B cell (primary cell): Measurements from ENCODE around the gene HOXA3. TPM values are rescaled to one million over a fixed set of nuclear protein-coding genes. Genes with fewer than 3 reads are reported as not detected.

ENCODE experiments used
- ATAC-seq: fragments of 200-7000 bp; cut with Tn5 transposase; one replicate; pipeline ENCODE4 v1.10.0; 2021; ENCODE audit warnings: low read depth, mild to moderate bottlenecking, moderate number of reproducible peaks, moderate library complexity
- CTCF ChIA-PET: fragments of 350-600 bp; sonication (Branson Sonifier 250); formaldehyde crosslinking; loops from one replicate; lab custom pipeline; 2021; ENCODE audit warnings: antibody characterized with exemption, inconsistent platforms; lab: Charles Lee
- POLR2A ChIA-PET: fragments of 350-600 bp; sonication (Branson Sonifier 250); formaldehyde crosslinking; loops from one replicate; lab custom pipeline; 2021; ENCODE audit warnings: antibody characterized with exemption; lab: Charles Lee
- DNase-seq: peaks from one replicate; pipeline ENCODE4 v3.0.0; 2013
- H2AFZ ChIP-seq: 2 replicates; pipeline ENCODE4 v1.6.1; 2012; ENCODE audit warnings: mild to moderate bottlenecking, low read depth, low read length; ENCODE audit not compliant: insufficient read depth, poor library complexity, severe bottlenecking
- H3K27ac ChIP-seq, 2 donors: 1 replicate in 1 of 2; 2 replicates in 1 of 2; pipeline ENCODE4 v1.5.1; 2012 to 2013; ENCODE audit warnings: low read length in 2 of 2, mild to moderate bottlenecking in 2 of 2, moderate library complexity in 1 of 2
- H3K27me3 ChIP-seq, 4 experiments: fragments of 200-600 bp in 1 of 4; sonication (generic) in 1 of 4; replicated peaks in 1 of 4; 1 replicate in 2 of 4; 2 replicates in 2 of 4; pipeline versions ENCODE4 v1.6.1 to v1.7.0; 2013 to 2016; ENCODE audit warnings: low read length in 3 of 4, mild to moderate bottlenecking in 2 of 4, mixed read lengths in 1 of 4, moderate library complexity in 1 of 4; ENCODE audit not compliant: insufficient read depth in 4 of 4, control insufficient read depth in 3 of 4; ENCODE audit errors: control extremely low read depth in 1 of 4
- H3K36me3 ChIP-seq, 2 experiments: replicated peaks in 1 of 2; 1 replicate in 1 of 2; 2 replicates in 1 of 2; pipeline versions ENCODE4 v1.6.1 to v1.7.1; 2013; ENCODE audit warnings: low read length in 1 of 2; ENCODE audit not compliant: insufficient read depth in 2 of 2, control insufficient read depth in 1 of 2; ENCODE audit errors: control extremely low read depth in 1 of 2, extremely low read depth in 1 of 2
- H3K4me1 ChIP-seq, 2 donors: fragments of 200-600 bp in 1 of 2; sonication (generic) in 1 of 2; 1 replicate in 1 of 2; 2 replicates in 1 of 2; pipeline versions ENCODE4 v1.5.1 to v1.6.1; 2013 to 2017; ENCODE audit warnings: low read length in 2 of 2; ENCODE audit not compliant: control insufficient read depth in 2 of 2, insufficient read depth in 2 of 2
- H3K4me2 ChIP-seq: replicated peaks from 2 replicates; pipeline ENCODE3; 2012; ENCODE audit warnings: mild to moderate bottlenecking, low read depth, low read length; ENCODE audit not compliant: poor library complexity, severe bottlenecking
- H3K4me3 ChIP-seq, 5 experiments: fragments of 200-600 bp in 1 of 5; sonication (generic) in 1 of 5; 1 replicate in 3 of 5; 2 replicates in 2 of 5; pipeline versions ENCODE4 v1.5.1 to v1.7.0; 2011 to 2016; ENCODE audit warnings: low read length in 4 of 5, mild to moderate bottlenecking in 4 of 5, low read depth in 2 of 5, control low read depth in 1 of 5, moderate library complexity in 1 of 5; ENCODE audit not compliant: insufficient read depth in 1 of 5; ENCODE audit errors: control extremely low read depth in 1 of 5, extremely low read depth in 1 of 5
- H3K79me2 ChIP-seq: fragments of 200-600 bp; sonication (generic); one replicate; pipeline ENCODE4 v1.6.0; 2016; ENCODE audit warnings: low read length; ENCODE audit not compliant: control insufficient read depth, insufficient read depth
- H3K9ac ChIP-seq: fragments of 200-600 bp; sonication (generic); 2 replicates; pipeline ENCODE4 v1.6.1; 2017; ENCODE audit warnings: mild to moderate bottlenecking, low read length, moderate library complexity
- H3K9me3 ChIP-seq, 3 donors: one replicate each; pipeline versions ENCODE4 v1.6.1 to v1.7.1; 2013; ENCODE audit warnings: low read length in 2 of 3; ENCODE audit not compliant: control insufficient read depth in 2 of 3, insufficient read depth in 1 of 3; ENCODE audit errors: control extremely low read depth in 1 of 3
- H4K20me1 ChIP-seq: 2 replicates; pipeline ENCODE4 v1.6.0; 2012; ENCODE audit warnings: mild to moderate bottlenecking, low read length; ENCODE audit not compliant: insufficient read depth, control insufficient read depth, poor library complexity, severe bottlenecking
- H3K27ac Mint-ChIP-seq: one replicate; pipeline ENCODE4 v1.8.0; 2021; ENCODE audit warnings: mixed read lengths
- H3K27me3 Mint-ChIP-seq: one replicate; pipeline ENCODE4 v1.8.0; 2021; ENCODE audit warnings: mixed read lengths
- H3K4me1 Mint-ChIP-seq: one replicate; pipeline ENCODE4 v1.8.0; 2021; ENCODE audit warnings: mixed read lengths
- H3K4me3 Mint-ChIP-seq: one replicate; pipeline ENCODE4 v1.8.0; 2021; ENCODE audit warnings: mixed read lengths
- H3K9me3 Mint-ChIP-seq: one replicate; pipeline ENCODE4 v1.8.0; 2022; ENCODE audit warnings: mixed read lengths; ENCODE audit not compliant: insufficient read depth
- CTCF ChIP-seq: fragments of 200-600 bp; IDR thresholded peaks from one replicate; pipeline ENCODE4 v1.8.0; 2022; ENCODE audit warnings: antibody characterized with exemption, mild to moderate bottlenecking
- EZH2 ChIP-seq: IDR thresholded peaks from 2 replicates; pipeline ENCODE4 v1.6.1; 2012; ENCODE audit warnings: borderline replicate concordance, low read depth, mild to moderate bottlenecking, moderate library complexity, low read length; ENCODE audit not compliant: insufficient read depth, poor library complexity, severe bottlenecking
- WGBS: methylation state at CpG from one replicate; pipeline ENCODE4 v1.1.5; 2013; ENCODE audit warnings: missing lambda C conversion rate; ENCODE audit not compliant: insufficient coverage; 5-methylcytosine and 5-hydroxymethylcytosine counted together
- intact Hi-C: fragments of 100-400 bp; cut with micrococcal nuclease; formaldehyde crosslinking; loops from one replicate; pipeline ENCODE4 v1.10.0; 2022
- polyA plus RNA-seq: library from polyadenylated mRNA; depleted of rRNA; stranded (reverse); fragments of >200 nt; gene quantifications from 2 replicates; pipeline ENCODE4 v1.2.3, GENCODE V29; 2012
- total RNA-seq, 2 donors: library from RNA; stranded (reverse); fragments of 120-200 nt in 1 of 2; gene quantifications; 1 replicate in 1 of 2; 2 replicates in 1 of 2; pipeline versions ENCODE4 v1.2.3 to v1.2.4, GENCODE V29; 2013 to 2022

Gene HOXA3
- total and polyA plus RNA-seq, 2 donors (not counting 1 experiment from before 2014, with no cell fraction given), result 0.07 TPM; not detected in 1

GRCh38 chr7:27095897-27096767 is 56.3 kb downstream of the HOXA3 start, which contains the start of gene HOXA1:
Gene HOXA1, minus strand, starts transcription at chr7:27096000. Its CDS starts 88 bp downstream, at chr7:27095912.
- Histone ChIP-seq H3K27me3 (peaks cover 2 to 79% (median 46%) of the 10 kb centered on the region in 4 experiments), H3K9ac (peak within 1 kb of the TSS; percentile 91), H3K79me2 (no peaks in the 10 kb centered on the region), H3K4me1 (peaks cover 32 to 37% of the 10 kb centered on the region in 2 donors), H3K4me2 (peak within 1 kb of the TSS; percentile 97), H3K36me3 (no peaks in the 10 kb centered on the region), H3K27ac (peak within 1 kb of the TSS; percentile 2 to 53), H2AFZ (peak within 1 kb of the TSS; percentile 93), H3K9me3 (peaks cover 0 to 21% (median 0%) of the 10 kb centered on the region in 3 donors), H3K4me3 (peak within 1 kb of the TSS; percentile 68 to 91 (median 79)), H4K20me1 (peaks cover 12% of the 10 kb centered on the region)
- ATAC-seq (peak; percentile 82), DNase-seq (peak; percentile 84)
- POLR2A ChIA-PET, result interaction anchor here (0.6 kb wide), 1 partner anchor 433 kb away, joined by 5 read pairs; no protein-coding TSS in a partner anchor
- WGBS, result under 1% methylated on average over 50 of the region's 68 CpGs
- no peaks in the 10 kb centered on the region for H3K9me3 Mint-ChIP-seq
- peak within 1 kb of the TSS; percentile 73 for H3K27ac Mint-ChIP-seq
- H3K27me3 Mint-ChIP-seq, result peaks cover 59% of the 10 kb centered on the region
- peak within 1 kb of the TSS; percentile 88 for H3K4me3 Mint-ChIP-seq
- H3K4me1 Mint-ChIP-seq, result peaks cover 32% of the 10 kb centered on the region
- CTCF ChIA-PET, result interaction anchor here (0.7 to 1.0 kb wide), 5 partner anchors 55 to 415 kb away, joined by 3 to 4 read pairs (median 3); no protein-coding TSS in a partner anchor
- TF ChIP-seq CTCF (no peak), EZH2 (no peak)
- intact Hi-C loops, result loop anchor here (1.0 to 5.0 kb wide), 6 partner anchors 35 to 1234 kb away; partner anchors contain the start of gene SKAP2
